Activated CD4-positive, alpha-beta T cell treated with anti-CD3 and anti-CD28 coated beads, Interleukin-2, amount 10 ng/mL, durations not matched to agents 7 days and 5 days (primary cell): Measurements from ENCODE around the gene RBFOX2. TPM values are rescaled to one million over a fixed set of nuclear protein-coding genes. Genes with fewer than 3 reads are reported as not detected.

Experiments used
- CTCF ChIA-PET: fragments of 350-600 bp; sonication (Branson Sonifier 250); formaldehyde crosslinking; loops from one replicate; lab custom pipeline; 2021; ENCODE audit warnings: antibody characterized with exemption; lab: Charles Lee
- POLR2A ChIA-PET: fragments of 350-600 bp; sonication (Branson Sonifier 250); formaldehyde crosslinking; loops from one replicate; lab custom pipeline; 2021; ENCODE audit warnings: antibody characterized with exemption; lab: Charles Lee
- DNase-seq: peaks from one replicate; pipeline ENCODE4 v3.0.0-alpha.2; 2020
- H3K27ac Mint-ChIP-seq: one replicate; pipeline ENCODE4 v1.8.0; 2021; ENCODE audit warnings: mild to moderate bottlenecking, moderate library complexity, mixed read lengths
- H3K27me3 Mint-ChIP-seq: one replicate; pipeline ENCODE4 v1.8.0; 2021; ENCODE audit warnings: mixed read lengths
- H3K36me3 Mint-ChIP-seq: one replicate; pipeline ENCODE4 v1.8.0; 2021; ENCODE audit warnings: low read depth, mixed read lengths
- H3K4me1 Mint-ChIP-seq: one replicate; pipeline ENCODE4 v1.8.0; 2021; ENCODE audit warnings: mixed read lengths
- H3K4me3 Mint-ChIP-seq: one replicate; pipeline ENCODE4 v1.8.0; 2021; ENCODE audit warnings: mild to moderate bottlenecking, moderate library complexity, mixed read lengths
- H3K9me3 Mint-ChIP-seq: one replicate; pipeline ENCODE4 v1.8.0; 2021; ENCODE audit warnings: mixed read lengths
- total RNA-seq, 2 experiments: library from RNA; stranded (reverse); gene quantifications; one replicate each; pipeline ENCODE4 v1.2.3, GENCODE V29; 2021

RBFOX2 gene
- total RNA-seq, 2 experiments from 2014 or later = 0.77 to 0.99 TPM

GRCh38 chr22:35894937-35895708 lies 133.5 kb downstream of the RBFOX2 start:
- POLR2A ChIA-PET = no interaction called here
- no peaks in the 10 kb centered on the region for H3K9me3 Mint-ChIP-seq
- peaks cover under 1% of the 10 kb centered on the region for H3K4me1 Mint-ChIP-seq
- no peaks in the 10 kb centered on the region for H3K36me3 Mint-ChIP-seq
- no peak overlapping the region for H3K4me3 Mint-ChIP-seq
- no peak overlapping the region for H3K27ac Mint-ChIP-seq
- CTCF ChIA-PET = interaction anchor here (0.6 to 1.6 kb wide), 3 partner anchors 20 to 220 kb away, joined by 3 to 4 read pairs (median 4); no protein-coding TSS in a partner anchor
- DNase-seq = no peak
- H3K27me3 Mint-ChIP-seq = no peaks in the 10 kb centered on the region

GRCh38 chr22:35894464-35894878 lies 134.2 kb downstream of the RBFOX2 start:
- CTCF ChIA-PET = interaction anchor here (0.8 to 1.6 kb wide), 3 partner anchors 21 to 171 kb away, joined by 3 to 4 read pairs (median 3); partner anchors contain the start of gene RBFOX2
- Mint-ChIP-seq H3K9me3 (no peaks in the 10 kb centered on the region), H3K36me3 (no peaks in the 10 kb centered on the region), H3K27me3 (no peaks in the 10 kb centered on the region), H3K4me3 (no peak overlapping the region), H3K27ac (no peak overlapping the region), H3K4me1 (no peaks in the 10 kb centered on the region)
- DNase-seq = no peak
- POLR2A ChIA-PET = no interaction called here

- POLR2A ChIA-PET = no interaction called here
- DNase-seq = no peak
- Mint-ChIP-seq H3K9me3 (no peaks in the 10 kb centered on the region), H3K36me3 (no peaks in the 10 kb centered on the region), H3K4me3 (no peak overlapping the region), H3K27ac (no peak overlapping the region), H3K4me1 (no peaks in the 10 kb centered on the region), H3K27me3 (no peaks in the 10 kb centered on the region)
- CTCF ChIA-PET = interaction anchor here (0.9 to 1.6 kb wide), 2 partner anchors 22 to 135 kb away, joined by 3 to 4 read pairs; partner anchors contain the start of gene RBFOX2
Measured at GRCh38 chr22:35893698-35894097, 134.9 kb downstream of the RBFOX2 start.

GRCh38 chr22:35892192-35892591 lies 136.4 kb downstream of the RBFOX2 start:
- H3K4me3 Mint-ChIP-seq = no peak overlapping the region
- H3K27me3 Mint-ChIP-seq = no peaks in the 10 kb centered on the region
- H3K27ac Mint-ChIP-seq = no peak overlapping the region
- no peaks in the 10 kb centered on the region for H3K4me1 Mint-ChIP-seq
- no peaks in the 10 kb centered on the region for H3K9me3 Mint-ChIP-seq
- DNase-seq = no peak
- POLR2A ChIA-PET = no interaction called here
- no peaks in the 10 kb centered on the region for H3K36me3 Mint-ChIP-seq
- CTCF ChIA-PET = no interaction called here

- Mint-ChIP-seq H3K9me3 (no peaks in the 10 kb centered on the region), H3K27me3 (no peaks in the 10 kb centered on the region), H3K36me3 (no peaks in the 10 kb centered on the region), H3K4me1 (no peaks in the 10 kb centered on the region), H3K4me3 (no peak overlapping the region), H3K27ac (no peak overlapping the region)
- ChIA-PET CTCF (no interaction called here), POLR2A (no interaction called here)
- no peak for DNase-seq
Measured at GRCh38 chr22:35891442-35891841, 137.2 kb downstream of the RBFOX2 start.

- DNase-seq = no peak
- POLR2A ChIA-PET = no interaction called here
- no peak overlapping the region for H3K4me3 Mint-ChIP-seq
- no peaks in the 10 kb centered on the region for H3K4me1 Mint-ChIP-seq
- CTCF ChIA-PET = no interaction called here
- no peaks in the 10 kb centered on the region for H3K36me3 Mint-ChIP-seq
- H3K27ac Mint-ChIP-seq = no peak overlapping the region
- H3K27me3 Mint-ChIP-seq = no peaks in the 10 kb centered on the region
- H3K9me3 Mint-ChIP-seq = no peaks in the 10 kb centered on the region
Measured at GRCh38 chr22:35889071-35889470, 139.6 kb downstream of the RBFOX2 start.

- CTCF ChIA-PET = no interaction called here
- no peak for DNase-seq
- peaks cover 4% of the 10 kb centered on the region for H3K4me1 Mint-ChIP-seq
- no peak overlapping the region for H3K4me3 Mint-ChIP-seq
- H3K9me3 Mint-ChIP-seq = no peaks in the 10 kb centered on the region
- no peaks in the 10 kb centered on the region for H3K36me3 Mint-ChIP-seq
- H3K27me3 Mint-ChIP-seq = no peaks in the 10 kb centered on the region
- no peak overlapping the region for H3K27ac Mint-ChIP-seq
- POLR2A ChIA-PET = no interaction called here
Measured at GRCh38 chr22:35888181-35888870, 140.3 kb downstream of the RBFOX2 start.

GRCh38 chr22:35887296-35887875 lies 141.2 kb downstream of the RBFOX2 start:
- Mint-ChIP-seq H3K9me3 (no peaks in the 10 kb centered on the region), H3K27me3 (no peaks in the 10 kb centered on the region), H3K36me3 (no peaks in the 10 kb centered on the region), H3K4me3 (no peak overlapping the region), H3K27ac (no peak overlapping the region), H3K4me1 (peaks cover 14% of the 10 kb centered on the region)
- ChIA-PET POLR2A (no interaction called here), CTCF (no interaction called here)
- DNase-seq = no peak

GRCh38 chr22:35886309-35886708 lies 142.3 kb downstream of the RBFOX2 start:
- no peak overlapping the region for H3K27ac Mint-ChIP-seq
- H3K27me3 Mint-ChIP-seq = no peaks in the 10 kb centered on the region
- DNase-seq = no peak
- ChIA-PET CTCF (no interaction called here), POLR2A (no interaction called here)
- peaks cover 15% of the 10 kb centered on the region for H3K4me1 Mint-ChIP-seq
- H3K36me3 Mint-ChIP-seq = no peaks in the 10 kb centered on the region
- H3K9me3 Mint-ChIP-seq = no peaks in the 10 kb centered on the region
- no peak overlapping the region for H3K4me3 Mint-ChIP-seq

GRCh38 chr22:35884529-35884928 lies 144.1 kb downstream of the RBFOX2 start:
- Mint-ChIP-seq H3K4me3 (no peak overlapping the region), H3K27ac (no peak overlapping the region), H3K27me3 (no peaks in the 10 kb centered on the region), H3K4me1 (peaks cover 15% of the 10 kb centered on the region), H3K36me3 (no peaks in the 10 kb centered on the region), H3K9me3 (no peaks in the 10 kb centered on the region)
- CTCF ChIA-PET = no interaction called here
- no peak for DNase-seq
- POLR2A ChIA-PET = no interaction called here

GRCh38 chr22:35883031-35883620 lies 145.5 kb downstream of the RBFOX2 start:
- no peak for DNase-seq
- no peaks in the 10 kb centered on the region for H3K9me3 Mint-ChIP-seq
- H3K27me3 Mint-ChIP-seq = no peaks in the 10 kb centered on the region
- no peak overlapping the region for H3K4me3 Mint-ChIP-seq
- POLR2A ChIA-PET = interaction anchor here (0.6 kb wide), 1 partner anchor 55 kb away, joined by 4 read pairs; no protein-coding TSS in a partner anchor
- CTCF ChIA-PET = no interaction called here
- peaks cover 15% of the 10 kb centered on the region for H3K4me1 Mint-ChIP-seq
- H3K27ac Mint-ChIP-seq = no peak overlapping the region
- no peaks in the 10 kb centered on the region for H3K36me3 Mint-ChIP-seq

- CTCF ChIA-PET = no interaction called here
- Mint-ChIP-seq H3K27me3 (no peaks in the 10 kb centered on the region), H3K9me3 (no peaks in the 10 kb centered on the region), H3K36me3 (no peaks in the 10 kb centered on the region), H3K4me3 (no peak overlapping the region), H3K27ac (no peak overlapping the region), H3K4me1 (peaks cover 15% of the 10 kb centered on the region)
- POLR2A ChIA-PET = interaction anchor here (0.6 kb wide), 1 partner anchor 54 kb away, joined by 4 read pairs; no protein-coding TSS in a partner anchor
- no peak for DNase-seq
Measured at GRCh38 chr22:35882211-35883030, 146.2 kb downstream of the RBFOX2 start.
